GM18511 (cell line): ENCODE data around the gene FBXL4.

ENCODE experiments used
- ATAC-seq: cut with Tn5 transposase; IDR thresholded peaks from one replicate; pipeline ENCODE4 v1.9.1; 2021; ENCODE audit warnings: mild to moderate bottlenecking, moderate library complexity; ENCODE audit not compliant: unreplicated experiment

Gene FBXL4

DNA sequence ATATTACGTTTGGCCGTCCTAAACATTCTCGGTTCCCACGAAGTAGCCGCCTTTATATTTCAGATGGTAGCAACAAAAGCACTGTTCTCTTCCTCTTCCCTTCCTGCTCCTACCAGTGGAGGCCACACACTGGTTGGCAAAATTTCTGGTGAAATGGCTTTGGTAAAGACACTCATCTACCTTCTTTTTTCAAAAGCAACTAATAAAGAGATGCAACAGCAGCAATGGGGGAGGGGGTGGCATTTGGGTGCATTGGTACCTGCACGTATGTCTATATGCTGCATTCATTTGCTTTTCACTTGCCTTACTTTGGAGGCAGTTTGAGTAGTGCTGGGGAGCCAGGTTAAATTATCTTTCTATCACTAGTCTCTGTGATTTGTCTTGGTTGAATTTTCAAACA, 107.4 kb downstream of the FBXL4 start:
- ATAC-seq = no peak

- ATAC-seq = no peak
Observed at GRCh38 chr6:98839781-98840361, 107.9 kb downstream of the FBXL4 start.

- ATAC-seq = no peak
Observed at GRCh38 chr6:98838975-98839374, 108.8 kb downstream of the FBXL4 start.

GRCh38 chr6:98838032-98838431, 109.7 kb downstream of the FBXL4 start:
- ATAC-seq = no peak

DNA sequence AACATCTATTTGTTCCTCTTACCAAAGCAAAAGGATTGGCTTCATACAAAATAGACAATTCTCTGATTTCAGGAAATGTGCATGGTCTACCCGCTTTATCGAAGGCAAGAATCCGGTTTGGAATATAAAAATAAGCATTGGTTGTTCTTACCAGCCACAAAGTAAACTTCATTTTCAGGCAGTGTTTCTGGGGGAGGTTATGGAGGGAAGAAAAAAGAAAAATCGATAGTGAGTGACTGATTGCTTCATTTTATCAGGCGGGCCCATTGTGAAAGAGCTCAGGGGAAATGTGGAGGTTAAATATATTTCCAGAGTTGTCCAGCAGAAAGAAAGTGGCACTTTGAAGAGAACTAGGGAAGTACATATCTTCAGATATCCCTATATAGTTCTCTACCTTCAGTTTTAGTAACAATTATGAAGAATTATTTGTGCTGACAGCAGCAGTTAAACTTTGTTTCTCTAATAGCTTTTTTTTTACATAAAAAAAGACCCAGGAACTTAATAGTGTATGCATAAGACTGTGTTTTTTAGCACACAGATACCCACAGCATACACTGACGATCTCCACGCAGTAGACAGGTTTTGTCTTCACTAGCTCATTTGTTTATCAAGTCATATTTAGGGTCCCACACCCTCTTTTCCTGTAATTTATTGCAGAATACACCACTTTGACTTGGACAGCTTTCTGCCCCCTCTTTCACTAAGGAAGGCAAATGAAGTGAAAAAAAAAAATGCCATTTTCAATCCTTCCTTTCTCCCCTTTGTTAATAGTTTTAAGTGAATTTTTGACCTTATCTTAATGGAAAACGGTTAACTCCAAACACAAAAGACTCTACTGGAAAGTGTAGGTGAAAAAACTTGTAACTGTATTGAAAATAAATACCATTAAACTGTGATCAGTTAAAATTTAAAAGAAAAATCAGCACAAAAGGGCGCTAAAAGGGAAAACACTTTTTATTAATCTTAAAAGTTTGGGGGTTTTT, 110.5 kb downstream of the FBXL4 start:
- no peak for ATAC-seq

DNA sequence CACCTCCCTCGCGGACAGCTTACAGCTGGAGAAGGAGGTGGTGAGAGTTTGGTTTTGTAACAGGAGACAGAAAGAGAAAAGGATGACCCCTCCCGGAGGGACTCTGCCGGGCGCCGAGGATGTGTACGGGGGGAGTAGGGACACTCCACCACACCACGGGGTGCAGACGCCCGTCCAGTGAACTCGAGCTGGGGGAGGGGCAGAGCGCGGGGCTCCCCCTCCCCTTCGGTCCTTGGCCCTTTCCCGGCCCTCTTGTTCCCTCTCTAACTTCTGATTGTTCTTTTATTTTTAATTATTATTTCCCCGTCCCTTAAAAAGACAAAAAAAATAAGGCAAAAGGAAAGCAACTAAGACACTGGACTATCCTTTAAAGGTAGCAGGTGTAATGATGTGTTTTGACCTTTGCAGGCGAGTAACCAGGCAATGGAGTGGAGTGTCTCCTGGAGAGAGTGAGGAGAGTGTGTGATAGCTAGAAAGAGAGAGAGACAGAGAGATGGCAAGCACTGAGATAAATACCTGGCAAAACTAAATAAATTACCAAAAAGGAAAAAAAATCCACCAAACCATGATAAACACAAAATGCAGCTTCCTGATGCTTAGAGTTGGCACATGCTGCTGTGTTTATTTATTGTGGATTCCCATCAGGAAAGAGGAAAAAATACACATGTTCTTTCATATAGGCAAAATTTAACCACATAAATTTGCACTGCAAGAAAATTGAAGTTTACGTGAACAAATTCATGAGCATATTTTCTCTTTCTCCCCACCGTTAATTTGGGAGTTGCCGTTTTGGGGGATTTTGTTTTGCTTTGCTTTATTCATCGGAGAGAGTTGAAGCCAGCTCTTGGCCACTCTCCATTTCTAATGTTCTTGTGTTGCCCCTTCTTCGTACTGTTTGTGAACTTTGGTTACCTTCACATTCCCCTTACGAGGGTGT, 111.5 kb downstream of the FBXL4 start:
- ATAC-seq = no peak

DNA sequence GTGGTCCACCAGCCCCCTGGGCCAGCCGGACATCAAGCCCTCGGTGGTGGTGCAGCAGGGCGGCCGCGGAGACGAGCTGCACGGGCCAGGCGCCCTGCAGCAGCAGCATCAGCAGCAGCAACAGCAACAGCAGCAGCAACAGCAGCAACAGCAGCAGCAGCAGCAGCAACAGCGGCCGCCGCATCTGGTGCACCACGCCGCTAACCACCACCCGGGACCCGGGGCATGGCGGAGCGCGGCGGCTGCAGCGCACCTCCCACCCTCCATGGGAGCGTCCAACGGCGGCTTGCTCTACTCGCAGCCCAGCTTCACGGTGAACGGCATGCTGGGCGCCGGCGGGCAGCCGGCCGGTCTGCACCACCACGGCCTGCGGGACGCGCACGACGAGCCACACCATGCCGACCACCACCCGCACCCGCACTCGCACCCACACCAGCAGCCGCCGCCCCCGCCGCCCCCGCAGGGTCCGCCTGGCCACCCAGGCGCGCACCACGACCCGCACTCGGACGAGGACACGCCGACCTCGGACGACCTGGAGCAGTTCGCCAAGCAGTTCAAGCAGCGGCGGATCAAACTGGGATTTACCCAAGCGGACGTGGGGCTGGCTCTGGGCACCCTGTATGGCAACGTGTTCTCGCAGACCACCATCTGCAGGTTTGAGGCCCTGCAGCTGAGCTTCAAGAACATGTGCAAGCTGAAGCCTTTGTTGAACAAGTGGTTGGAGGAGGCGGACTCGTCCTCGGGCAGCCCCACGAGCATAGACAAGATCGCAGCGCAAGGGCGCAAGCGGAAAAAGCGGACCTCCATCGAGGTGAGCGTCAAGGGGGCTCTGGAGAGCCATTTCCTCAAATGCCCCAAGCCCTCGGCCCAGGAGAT, 112.4 kb downstream of the FBXL4 start:
- no peak for ATAC-seq

DNA sequence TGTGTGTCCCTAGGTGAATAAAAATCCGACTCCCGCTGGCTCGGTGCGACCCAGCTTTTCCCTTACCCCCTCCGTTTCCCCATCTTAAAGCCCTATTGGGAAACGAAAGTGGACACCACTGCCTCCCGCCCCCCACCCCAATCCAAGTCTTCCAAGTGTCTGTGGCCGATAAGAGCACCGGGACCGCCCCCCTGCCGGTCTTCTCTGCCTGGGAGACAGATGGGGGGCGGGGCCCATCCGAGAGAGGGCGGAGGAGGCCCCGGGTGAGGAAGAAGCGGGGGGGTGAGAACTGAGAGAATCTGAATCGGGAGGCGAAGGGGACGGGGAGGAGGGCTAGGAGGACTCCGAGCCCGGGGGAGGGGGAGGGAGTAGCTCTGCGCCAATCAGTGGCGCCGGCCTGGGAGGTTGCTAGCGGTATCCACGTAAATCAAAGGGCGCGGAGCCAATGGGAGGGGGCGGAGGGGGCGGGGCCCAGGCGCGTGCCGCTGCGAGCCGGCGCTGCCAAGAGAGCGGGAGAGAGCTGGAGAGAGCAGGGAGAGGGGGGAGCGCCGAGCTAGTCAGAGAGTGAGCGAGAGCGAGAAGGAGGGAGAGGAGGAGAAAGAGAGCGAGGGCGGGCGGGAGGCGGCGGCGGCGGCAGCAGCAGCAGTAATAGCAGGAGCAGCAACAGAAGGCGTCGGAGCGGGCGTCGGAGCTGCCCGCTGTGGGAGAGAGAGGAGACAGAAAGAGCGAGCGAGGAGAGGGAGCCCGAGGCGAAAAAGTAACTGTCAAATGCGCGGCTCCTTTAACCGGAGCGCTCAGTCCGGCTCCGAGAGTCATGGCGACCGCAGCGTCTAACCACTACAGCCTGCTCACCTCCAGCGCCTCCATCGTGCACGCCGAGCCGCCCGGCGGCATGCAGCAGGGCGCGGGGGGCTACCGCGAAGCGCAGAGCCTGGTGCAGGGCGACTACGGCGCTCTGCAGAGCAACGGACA, 113.4 kb downstream of the FBXL4 start, which contains the start of gene POU3F2:
Gene POU3F2 (plus strand): TSS at position 515 of the 972 bp plus-strand sequence. CDS start 300 bp downstream, at position 815.
- ATAC-seq = peak; percentile 65

GRCh38 chr6:98833307-98834059, 114.3 kb downstream of the FBXL4 start:
- peak; percentile 11 for ATAC-seq

DNA sequence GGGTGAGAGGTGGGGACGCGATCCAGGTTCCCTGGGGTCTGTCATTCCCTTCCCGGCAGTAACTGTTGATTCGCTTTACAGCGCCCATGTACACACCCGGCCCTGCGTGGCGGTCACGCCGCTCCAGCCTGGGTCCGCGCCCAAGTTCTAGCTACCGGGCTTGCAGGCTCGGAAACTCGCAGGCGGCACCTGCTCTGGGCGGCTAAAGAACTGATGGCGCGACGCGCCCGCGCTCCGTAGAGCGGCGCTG, 114.8 kb downstream of the FBXL4 start:
- ATAC-seq = peak; percentile 33

- ATAC-seq = no peak
Observed at GRCh38 chr6:98832284-98833056, 115.3 kb downstream of the FBXL4 start.

DNA sequence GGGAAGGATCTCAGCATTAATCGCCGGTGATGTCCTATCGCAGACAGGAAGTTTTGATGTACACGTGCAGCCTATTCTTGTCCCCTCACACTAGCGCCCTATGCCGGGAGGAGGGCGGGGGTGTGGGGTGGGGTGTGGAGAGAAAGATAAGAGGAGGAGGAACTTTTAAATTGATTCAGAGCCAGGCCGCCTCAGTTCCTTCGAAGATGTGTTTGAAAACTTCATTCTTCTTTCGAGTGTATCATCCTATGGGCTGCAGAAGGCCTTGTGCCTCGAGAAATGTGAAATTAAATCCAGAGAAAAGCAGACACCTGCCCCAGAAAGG, 115.8 kb downstream of the FBXL4 start:
- ATAC-seq = no peak

DNA sequence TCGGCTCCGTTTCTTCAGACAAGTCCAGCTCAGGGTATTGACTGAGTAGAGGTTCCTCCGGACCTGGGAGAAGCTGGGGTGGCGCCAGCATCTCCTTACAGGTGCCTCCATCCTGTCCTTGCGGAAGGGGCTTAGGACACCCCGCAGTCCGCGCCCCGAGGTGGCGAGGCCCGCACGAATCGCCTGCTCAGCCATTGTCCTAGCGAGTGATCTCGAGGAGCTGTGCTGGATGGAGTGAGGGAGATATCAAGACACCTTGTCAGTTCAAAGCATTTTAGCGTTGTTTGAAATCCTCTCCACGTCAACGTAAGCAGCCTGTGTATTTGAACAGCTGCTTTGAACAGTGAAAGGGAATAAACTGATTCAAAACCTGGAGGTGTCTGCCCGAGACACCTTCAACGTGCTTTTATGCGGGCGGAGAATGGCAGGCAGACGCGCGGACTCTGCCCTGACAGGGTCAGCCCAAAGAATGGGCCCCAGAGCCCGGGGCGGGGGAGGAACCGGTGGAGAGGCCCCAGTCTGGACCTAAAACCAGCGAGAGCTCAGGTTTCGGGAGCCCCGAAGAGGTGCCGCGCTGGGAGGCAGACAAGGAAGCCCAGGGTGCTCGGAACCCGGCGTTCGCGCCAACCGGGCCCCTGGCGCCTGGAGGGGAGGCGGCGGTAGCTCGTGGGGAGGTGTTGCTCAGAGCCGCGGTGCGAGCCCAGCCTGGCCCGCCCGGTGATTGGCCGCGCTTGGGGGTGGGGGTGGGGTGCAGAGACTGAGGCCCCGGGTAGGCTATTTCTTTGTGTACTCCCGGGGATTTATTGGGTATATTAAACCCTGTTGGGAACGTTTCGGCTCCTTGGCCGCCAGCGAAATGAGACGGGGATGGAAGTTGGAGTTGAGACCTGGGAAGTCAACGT, 116.4 kb downstream of the FBXL4 start:
- ATAC-seq = no peak

DNA sequence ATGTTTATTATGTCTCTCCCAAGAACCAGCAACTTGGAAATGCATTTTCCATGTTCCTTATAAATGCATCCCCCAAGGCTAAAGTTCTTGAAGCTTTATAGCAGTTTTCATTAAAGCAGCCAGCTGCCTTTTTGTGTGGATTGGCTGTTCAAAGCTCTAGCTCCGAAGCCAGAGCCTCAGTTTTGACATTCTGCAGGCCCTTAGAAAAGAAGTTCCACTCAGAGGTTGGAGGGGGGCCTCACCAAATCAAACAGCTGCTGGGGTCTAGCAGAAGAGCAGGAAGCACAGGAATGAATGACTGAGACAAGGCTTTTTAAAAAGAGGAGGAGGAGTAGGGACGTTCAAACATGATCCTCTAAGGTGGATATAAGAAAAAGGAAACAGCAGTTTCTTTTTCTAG, 117.6 kb downstream of the FBXL4 start:
- no peak for ATAC-seq

DNA sequence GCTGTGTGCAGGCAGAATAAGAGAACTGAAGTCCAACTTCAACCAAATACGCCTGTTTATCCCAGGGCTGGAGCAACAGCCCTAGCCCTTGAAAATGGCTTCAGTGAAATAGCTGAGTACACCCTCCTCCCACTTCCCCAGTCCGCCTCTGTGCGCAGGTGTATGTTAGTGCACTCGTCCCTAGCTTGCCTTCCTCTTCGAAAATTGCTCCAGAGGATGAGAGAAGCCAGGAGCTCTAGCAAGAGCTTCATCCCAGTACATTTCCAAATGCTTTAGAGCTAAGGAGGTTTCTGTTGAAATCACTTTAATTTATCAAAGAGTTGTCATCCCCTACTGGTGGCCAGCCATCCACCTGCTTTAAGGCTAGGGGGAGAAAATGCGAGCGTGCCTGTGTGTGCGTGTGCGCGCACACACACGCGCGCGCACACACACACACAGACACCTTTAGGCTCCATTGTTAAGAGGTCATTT, 118.8 kb downstream of the FBXL4 start:
- no peak for ATAC-seq

GRCh38 chr6:98828211-98828788, 119.4 kb downstream of the FBXL4 start:
- ATAC-seq = no peak
